WTC11 (cell line): ENCODE measurements around the gene ANO10.

Experiments
- ESRRA ChIP-seq: sonication (generic); formaldehyde crosslinking; IDR thresholded peaks from 2 replicates; pipeline ENCODE4 v1.8.1; 2022; ENCODE audit warnings: mild to moderate bottlenecking, missing genetic modification reagents, borderline replicate concordance
- FOXP1 ChIP-seq: sonication (generic); formaldehyde crosslinking; IDR thresholded peaks from 2 replicates; pipeline ENCODE4 v1.8.0; 2022; ENCODE audit warnings: missing genetic modification reagents, mild to moderate bottlenecking, moderate library complexity, borderline replicate concordance
- GTF2I ChIP-seq: fragments of 250-450 bp; sonication (Bioruptor Pico); conservative IDR thresholded peaks from 2 replicates; pipeline ENCODE4 v1.4.0; 2021; ENCODE audit warnings: mild to moderate bottlenecking
- JUN ChIP-seq: sonication (generic); formaldehyde crosslinking; IDR thresholded peaks from 2 replicates; pipeline ENCODE4 v1.8.0; 2023; ENCODE audit warnings: mild to moderate bottlenecking, missing genetic modification reagents
- RELA ChIP-seq: sonication (generic); formaldehyde crosslinking; IDR thresholded peaks from 2 replicates; pipeline ENCODE4 v1.8.1; 2022; ENCODE audit warnings: missing genetic modification reagents, mild to moderate bottlenecking, borderline replicate concordance
- SMAD3 ChIP-seq: sonication (generic); formaldehyde crosslinking; IDR thresholded peaks from 2 replicates; pipeline ENCODE4 v1.8.0; 2022; ENCODE audit warnings: missing genetic modification reagents, mild to moderate bottlenecking, borderline replicate concordance
- TF ChIP-seq, protein P1 (sequence below): fragments of 200-600 bp; IDR thresholded peaks from 2 replicates; pipeline ENCODE4 v1.8.0; 2022; ENCODE audit warnings: antibody characterized with exemption
- TF ChIP-seq, protein P2 (sequence below): sonication (generic); formaldehyde crosslinking; IDR thresholded peaks from 2 replicates; pipeline ENCODE4 v1.8.1; 2022; ENCODE audit warnings: low read depth, mild to moderate bottlenecking, moderate library complexity, missing genetic modification reagents, borderline replicate concordance
- TF ChIP-seq, protein P3 (sequence below): sonication (generic); formaldehyde crosslinking; IDR thresholded peaks from 2 replicates; pipeline ENCODE4 v1.8.1; 2023; ENCODE audit warnings: mild to moderate bottlenecking, missing genetic modification reagents

DNA sequence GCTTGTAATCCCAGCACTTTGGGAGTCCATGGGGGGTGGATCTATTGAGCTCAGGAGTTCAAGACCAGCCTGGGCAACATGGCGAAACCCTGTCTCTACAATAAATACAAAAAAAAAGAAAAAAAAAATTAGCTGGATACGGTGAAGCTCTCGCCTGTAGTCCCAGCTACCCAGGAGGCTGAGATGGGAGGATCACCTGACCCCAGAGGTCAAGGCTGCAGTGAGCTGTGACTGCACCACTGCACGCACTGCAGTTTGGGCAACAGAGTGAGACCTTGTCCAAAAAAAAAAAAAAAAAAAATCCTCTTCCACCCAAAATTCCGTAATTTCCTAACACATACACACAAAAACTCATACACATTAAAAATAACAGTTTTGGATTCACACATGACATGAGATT is 2.2 kb downstream of the ANO10 start:
- TF ChIP-seq, protein P1, sequence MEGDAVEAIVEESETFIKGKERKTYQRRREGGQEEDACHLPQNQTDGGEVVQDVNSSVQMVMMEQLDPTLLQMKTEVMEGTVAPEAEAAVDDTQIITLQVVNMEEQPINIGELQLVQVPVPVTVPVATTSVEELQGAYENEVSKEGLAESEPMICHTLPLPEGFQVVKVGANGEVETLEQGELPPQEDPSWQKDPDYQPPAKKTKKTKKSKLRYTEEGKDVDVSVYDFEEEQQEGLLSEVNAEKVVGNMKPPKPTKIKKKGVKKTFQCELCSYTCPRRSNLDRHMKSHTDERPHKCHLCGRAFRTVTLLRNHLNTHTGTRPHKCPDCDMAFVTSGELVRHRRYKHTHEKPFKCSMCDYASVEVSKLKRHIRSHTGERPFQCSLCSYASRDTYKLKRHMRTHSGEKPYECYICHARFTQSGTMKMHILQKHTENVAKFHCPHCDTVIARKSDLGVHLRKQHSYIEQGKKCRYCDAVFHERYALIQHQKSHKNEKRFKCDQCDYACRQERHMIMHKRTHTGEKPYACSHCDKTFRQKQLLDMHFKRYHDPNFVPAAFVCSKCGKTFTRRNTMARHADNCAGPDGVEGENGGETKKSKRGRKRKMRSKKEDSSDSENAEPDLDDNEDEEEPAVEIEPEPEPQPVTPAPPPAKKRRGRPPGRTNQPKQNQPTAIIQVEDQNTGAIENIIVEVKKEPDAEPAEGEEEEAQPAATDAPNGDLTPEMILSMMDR: no peak
- TF ChIP-seq ESRRA (CRISPR knock-in tag) (no peak), SMAD3 (CRISPR knock-in tag) (no peak), FOXP1 (CRISPR knock-in tag) (no peak), RELA (CRISPR knock-in tag) (no peak), JUN (CRISPR knock-in tag) (no peak), GTF2I (CRISPR knock-in tag) (no peak)
- TF ChIP-seq, protein P2, sequence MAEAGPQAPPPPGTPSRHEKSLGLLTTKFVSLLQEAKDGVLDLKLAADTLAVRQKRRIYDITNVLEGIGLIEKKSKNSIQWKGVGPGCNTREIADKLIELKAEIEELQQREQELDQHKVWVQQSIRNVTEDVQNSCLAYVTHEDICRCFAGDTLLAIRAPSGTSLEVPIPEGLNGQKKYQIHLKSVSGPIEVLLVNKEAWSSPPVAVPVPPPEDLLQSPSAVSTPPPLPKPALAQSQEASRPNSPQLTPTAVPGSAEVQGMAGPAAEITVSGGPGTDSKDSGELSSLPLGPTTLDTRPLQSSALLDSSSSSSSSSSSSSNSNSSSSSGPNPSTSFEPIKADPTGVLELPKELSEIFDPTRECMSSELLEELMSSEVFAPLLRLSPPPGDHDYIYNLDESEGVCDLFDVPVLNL (CRISPR knock-in tag): no peak
- TF ChIP-seq, protein P3, sequence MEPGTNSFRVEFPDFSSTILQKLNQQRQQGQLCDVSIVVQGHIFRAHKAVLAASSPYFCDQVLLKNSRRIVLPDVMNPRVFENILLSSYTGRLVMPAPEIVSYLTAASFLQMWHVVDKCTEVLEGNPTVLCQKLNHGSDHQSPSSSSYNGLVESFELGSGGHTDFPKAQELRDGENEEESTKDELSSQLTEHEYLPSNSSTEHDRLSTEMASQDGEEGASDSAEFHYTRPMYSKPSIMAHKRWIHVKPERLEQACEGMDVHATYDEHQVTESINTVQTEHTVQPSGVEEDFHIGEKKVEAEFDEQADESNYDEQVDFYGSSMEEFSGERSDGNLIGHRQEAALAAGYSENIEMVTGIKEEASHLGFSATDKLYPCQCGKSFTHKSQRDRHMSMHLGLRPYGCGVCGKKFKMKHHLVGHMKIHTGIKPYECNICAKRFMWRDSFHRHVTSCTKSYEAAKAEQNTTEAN (CRISPR knock-in tag): no peak
